Prostate gland (tissue), 2 donors: ENCODE data around the gene HSFX2.
"Not testable (repeated sequence)": the region's sequence is repeated elsewhere in the genome, so short reads cannot be mapped to it uniquely, and the experiment has no call there.

ENCODE experiments used
- CTCF ChIP-seq, 4 experiments: fragments of 200-600 bp in 2 of 4; fragments of 450-650 bp in 2 of 4; sonication (generic) in 2 of 4; IDR thresholded peaks; 1 replicate in 3 of 4; 2 replicates in 1 of 4; pipeline ENCODE4 v1.5.1; 2016 to 2019; ENCODE audit warnings: antibody characterized with exemption in 4 of 4, mild to moderate bottlenecking in 2 of 4, moderate library complexity in 2 of 4
- POLR2A ChIP-seq: fragments of 450-650 bp; IDR thresholded peaks from one replicate; pipeline ENCODE4 v1.6.1; 2016; ENCODE audit warnings: antibody characterized with exemption, mild to moderate bottlenecking
- POLR2AphosphoS5 ChIP-seq: sonication (generic); formaldehyde crosslinking; IDR thresholded peaks from one replicate; pipeline ENCODE4 v1.6.1; 2017; ENCODE audit warnings: antibody characterized with exemption

DNA sequence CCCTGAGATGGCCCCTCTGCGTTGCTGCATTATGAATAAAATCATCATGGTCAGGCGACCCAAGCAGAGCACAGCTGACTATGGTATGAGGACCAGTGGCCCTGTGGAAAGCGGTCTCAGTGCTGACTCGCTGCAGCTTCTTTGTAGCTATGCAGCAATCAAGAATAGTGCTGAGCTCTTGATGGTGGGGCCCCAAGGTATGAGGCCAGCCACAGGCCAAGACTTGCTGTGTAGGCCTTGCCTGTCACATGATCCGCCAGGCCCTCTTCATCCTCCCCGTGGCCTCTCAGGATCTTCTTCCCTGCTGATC lies 43.2 kb downstream of the HSFX2 start:
- TF ChIP-seq CTCF (IDR thresholded peaks at IDR 0.05); POLR2A; POLR2AphosphoS5: not testable (repeated sequence)
